Mesodermal cell (in vitro differentiated cells): Measurements from ENCODE around the gene SESN3.
"Not testable (repeated sequence)": the region's sequence is repeated elsewhere in the genome, so short reads cannot be mapped to it uniquely, and the experiment has no call there.

Experiments used
- H3K27ac ChIP-seq: 2 replicates; pipeline ENCODE4 v1.7.0; 2013; ENCODE audit warnings: mild to moderate bottlenecking, low read depth, low read length, moderate library complexity; ENCODE audit not compliant: severe bottlenecking
- H3K36me3 ChIP-seq: 2 replicates; pipeline ENCODE4 v1.7.1; 2013; ENCODE audit warnings: mild to moderate bottlenecking, low read length, moderate library complexity; ENCODE audit not compliant: control insufficient read depth, insufficient read depth
- H3K4me1 ChIP-seq: one replicate; pipeline ENCODE4 v1.7.1; 2013; ENCODE audit warnings: mild to moderate bottlenecking, low read length; ENCODE audit not compliant: insufficient read depth, control insufficient read depth, poor library complexity, severe bottlenecking
- H3K4me3 ChIP-seq: 2 replicates; pipeline ENCODE4 v1.7.0; 2013; ENCODE audit warnings: low read length, control low read depth, mild to moderate bottlenecking; ENCODE audit not compliant: insufficient read depth, poor library complexity, severe bottlenecking; ENCODE audit errors: extremely low read depth
- H3K9me3 ChIP-seq: 2 replicates; pipeline ENCODE4 v1.7.1; 2013; ENCODE audit warnings: mild to moderate bottlenecking, low read length, moderate library complexity; ENCODE audit not compliant: control insufficient read depth
- WGBS, 2 experiments: methylation state at CpG; one replicate each; pipeline ENCODE4 v1.1.5; 2013; ENCODE audit warnings: missing lambda C conversion rate in 2 of 2; ENCODE audit not compliant: insufficient coverage in 2 of 2; 5-methylcytosine and 5-hydroxymethylcytosine counted together

SESN3 gene

GRCh38 chr11:95140397-95141033 lies 90.5 kb downstream of the SESN3 start:
- H3K36me3 ChIP-seq, result no peaks in the 10 kb centered on the region
- H3K9me3 ChIP-seq, result no peaks in the 10 kb centered on the region
- no peak overlapping the region for H3K4me3 ChIP-seq
- peaks cover 11% of the 10 kb centered on the region for H3K4me1 ChIP-seq
- no peak overlapping the region for H3K27ac ChIP-seq
- WGBS, 2 experiments, result 67 to 88% methylated on average over 2 of the region's 4 CpGs

- H3K4me1 ChIP-seq, result no peaks in the 10 kb centered on the region
- H3K9me3 ChIP-seq, result no peaks in the 10 kb centered on the region
- H3K4me3 ChIP-seq, result no peak overlapping the region
- no peaks in the 10 kb centered on the region for H3K36me3 ChIP-seq
- WGBS, 2 experiments, result no CpG with 5 or more reads among the region's 2 CpGs
- no peak overlapping the region for H3K27ac ChIP-seq
Measured at GRCh38 chr11:95138448-95138847, 92.6 kb downstream of the SESN3 start.

GRCh38 chr11:95137299-95137698 lies 93.7 kb downstream of the SESN3 start:
- H3K9me3 ChIP-seq, result no peaks in the 10 kb centered on the region
- H3K4me3 ChIP-seq, result no peak overlapping the region
- H3K36me3 ChIP-seq, result no peaks in the 10 kb centered on the region
- no peak overlapping the region for H3K27ac ChIP-seq
- H3K4me1 ChIP-seq, result no peaks in the 10 kb centered on the region

GRCh38 chr11:95136747-95137146 lies 94.3 kb downstream of the SESN3 start:
- no CpG with 5 or more reads among the region's 4 CpGs for WGBS, 2 experiments

GRCh38 chr11:95135880-95136279 lies 95.1 kb downstream of the SESN3 start:
- Histone ChIP-seq H3K9me3 (no peaks in the 10 kb centered on the region), H3K4me1 (no peaks in the 10 kb centered on the region), H3K36me3 (no peaks in the 10 kb centered on the region), H3K4me3 (no peak overlapping the region), H3K27ac (no peak overlapping the region)
- WGBS, 2 experiments, result 94 to 100% methylated on average over 2 of the region's 2 CpGs

More at GRCh38 chr11:95136747-95137146, 94.3 kb downstream of the SESN3 start:
- H3K36me3 ChIP-seq, H3K4me3 ChIP-seq, H3K4me1 ChIP-seq, H3K9me3 ChIP-seq, H3K27ac ChIP-seq: not testable (repeated sequence)

GRCh38 chr11:95135155-95135554 lies 95.8 kb downstream of the SESN3 start:
- Histone ChIP-seq H3K9me3 (no peaks in the 10 kb centered on the region), H3K4me3 (no peak overlapping the region), H3K36me3 (peaks cover 3% of the 10 kb centered on the region), H3K4me1 (no peaks in the 10 kb centered on the region), H3K27ac (no peak overlapping the region)
- 83% methylated on average over 1 of the region's 6 CpGs; no CpG with 5 or more reads in 1 of the 2 experiments for WGBS, 2 experiments

GRCh38 chr11:95134491-95134890 lies 96.5 kb downstream of the SESN3 start:
- WGBS, 2 experiments, result 85 to 91% methylated on average over 3 to 4 of the region's 5 CpGs
- Histone ChIP-seq H3K27ac (peak overlapping the region; percentile 37), H3K9me3 (no peaks in the 10 kb centered on the region)

GRCh38 chr11:95132956-95133355 lies 98.0 kb downstream of the SESN3 start:
- Histone ChIP-seq H3K36me3 (peaks cover 20% of the 10 kb centered on the region), H3K9me3 (no peaks in the 10 kb centered on the region), H3K4me3 (no peak overlapping the region), H3K4me1 (no peaks in the 10 kb centered on the region), H3K27ac (no peak overlapping the region)
- 89% methylated on average over 1 of the region's 2 CpGs; no CpG with 5 or more reads in 1 of the 2 experiments for WGBS, 2 experiments

More at GRCh38 chr11:95134491-95134890, 96.5 kb downstream of the SESN3 start:
- Histone ChIP-seq H3K4me1 (no peaks in the 10 kb centered on the region), H3K4me3 (no peak overlapping the region), H3K36me3 (peaks cover 7% of the 10 kb centered on the region)

GRCh38 chr11:95128602-95129001 lies 102.4 kb downstream of the SESN3 start:
- Histone ChIP-seq H3K4me3 (no peak overlapping the region), H3K27ac (no peak overlapping the region), H3K9me3 (no peaks in the 10 kb centered on the region), H3K4me1 (no peaks in the 10 kb centered on the region), H3K36me3 (peaks cover 20% of the 10 kb centered on the region)
- WGBS, 2 experiments, result 93 to 100% methylated on average over 1 to 3 of the region's 3 CpGs

GRCh38 chr11:95123556-95123955 lies 107.4 kb downstream of the SESN3 start:
- Histone ChIP-seq H3K27ac (no peak overlapping the region), H3K9me3 (no peaks in the 10 kb centered on the region), H3K36me3 (peaks cover 4% of the 10 kb centered on the region), H3K4me1 (peaks cover 5% of the 10 kb centered on the region), H3K4me3 (no peak overlapping the region)
- WGBS, 2 experiments, result 83% methylated on average over 1 of the region's 3 CpGs; no CpG with 5 or more reads in 1 of the 2 experiments

- H3K4me1 ChIP-seq, result peaks cover 5% of the 10 kb centered on the region
- peaks cover 5% of the 10 kb centered on the region for H3K9me3 ChIP-seq
- no peaks in the 10 kb centered on the region for H3K36me3 ChIP-seq
- WGBS, 2 experiments, result no CpG with 5 or more reads among the region's 1 CpG
- no peak overlapping the region for H3K4me3 ChIP-seq
- no peak overlapping the region for H3K27ac ChIP-seq
Measured at GRCh38 chr11:95121698-95122097, 109.3 kb downstream of the SESN3 start.
